Measurements from ENCODE around the gene TMEM132D.

Gene TMEM132D

GRCh38 chr12:129696405-129696804, 207.4 kb downstream of the TMEM132D start:
- TF ChIP-seq, protein P1, sequence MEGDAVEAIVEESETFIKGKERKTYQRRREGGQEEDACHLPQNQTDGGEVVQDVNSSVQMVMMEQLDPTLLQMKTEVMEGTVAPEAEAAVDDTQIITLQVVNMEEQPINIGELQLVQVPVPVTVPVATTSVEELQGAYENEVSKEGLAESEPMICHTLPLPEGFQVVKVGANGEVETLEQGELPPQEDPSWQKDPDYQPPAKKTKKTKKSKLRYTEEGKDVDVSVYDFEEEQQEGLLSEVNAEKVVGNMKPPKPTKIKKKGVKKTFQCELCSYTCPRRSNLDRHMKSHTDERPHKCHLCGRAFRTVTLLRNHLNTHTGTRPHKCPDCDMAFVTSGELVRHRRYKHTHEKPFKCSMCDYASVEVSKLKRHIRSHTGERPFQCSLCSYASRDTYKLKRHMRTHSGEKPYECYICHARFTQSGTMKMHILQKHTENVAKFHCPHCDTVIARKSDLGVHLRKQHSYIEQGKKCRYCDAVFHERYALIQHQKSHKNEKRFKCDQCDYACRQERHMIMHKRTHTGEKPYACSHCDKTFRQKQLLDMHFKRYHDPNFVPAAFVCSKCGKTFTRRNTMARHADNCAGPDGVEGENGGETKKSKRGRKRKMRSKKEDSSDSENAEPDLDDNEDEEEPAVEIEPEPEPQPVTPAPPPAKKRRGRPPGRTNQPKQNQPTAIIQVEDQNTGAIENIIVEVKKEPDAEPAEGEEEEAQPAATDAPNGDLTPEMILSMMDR (IDR thresholded peaks at IDR 0.05; ENCODE audit: unreplicated experiment in 3 of 3), result no peak
- peaks cover 2% of the 10 kb centered on the region for H3K9me3 Mint-ChIP-seq
- peaks cover 16% of the 10 kb centered on the region for H3K4me1 Mint-ChIP-seq
- no peak overlapping the region for H3K27ac Mint-ChIP-seq
- no peak overlapping the region for H3K4me3 Mint-ChIP-seq
- no peaks in the 10 kb centered on the region for H3K27me3 Mint-ChIP-seq (ENCODE audit: low read depth)
- no peaks in the 10 kb centered on the region for H3K36me3 Mint-ChIP-seq (ENCODE audit: low read depth)

DNA sequence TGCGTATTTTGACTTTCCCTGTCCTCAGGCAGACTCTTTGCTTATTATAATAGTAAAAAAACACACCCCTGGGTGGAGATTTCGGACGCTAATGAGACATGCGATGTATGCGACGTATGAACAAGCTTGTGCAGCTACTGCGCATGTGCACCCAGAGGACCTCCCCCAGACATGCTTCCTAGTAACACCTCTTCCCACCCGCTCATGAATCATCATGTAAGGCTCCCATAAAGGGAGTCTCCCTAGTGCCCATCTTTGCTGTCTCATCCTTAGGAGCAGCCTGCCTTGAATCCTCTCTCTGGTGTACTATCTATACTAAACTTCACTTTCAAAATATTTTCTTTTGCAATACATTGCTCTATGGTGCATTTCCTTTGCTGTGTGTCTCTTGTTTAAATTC, 210.1 kb downstream of the TMEM132D start:
- no peaks in the 10 kb centered on the region for H3K27me3 Mint-ChIP-seq (ENCODE audit: low read depth)
- no peaks in the 10 kb centered on the region for H3K36me3 Mint-ChIP-seq (ENCODE audit: low read depth)
- TF ChIP-seq, protein P1 (IDR thresholded peaks at IDR 0.05; ENCODE audit: unreplicated experiment in 3 of 3), result no peak
- H3K4me3 Mint-ChIP-seq, result no peak overlapping the region
- H3K9me3 Mint-ChIP-seq, result peaks cover 3% of the 10 kb centered on the region
- H3K27ac Mint-ChIP-seq, result no peak overlapping the region
- H3K4me1 Mint-ChIP-seq, result peaks cover 9% of the 10 kb centered on the region

DNA sequence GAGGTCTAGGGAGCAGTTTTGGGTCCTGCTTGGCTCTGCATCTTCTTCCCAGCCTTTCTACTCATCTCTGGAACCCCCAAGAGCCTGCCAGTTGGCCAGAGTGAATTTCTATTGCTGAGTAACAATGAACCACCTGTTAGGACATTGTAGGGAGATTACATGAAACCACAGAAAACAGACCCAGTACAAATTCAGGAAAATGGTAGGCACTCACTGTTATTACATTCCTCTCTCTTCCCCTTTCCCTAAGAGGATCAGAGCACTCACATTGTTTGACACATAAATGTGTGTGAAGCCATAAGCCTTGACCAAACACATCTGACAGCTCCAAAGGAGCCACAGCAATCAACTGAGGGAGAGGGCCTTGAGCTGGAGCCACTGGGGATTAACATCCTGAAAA, 216.1 kb downstream of the TMEM132D start:
- peaks cover 16% of the 10 kb centered on the region for H3K9me3 Mint-ChIP-seq
- H3K4me1 Mint-ChIP-seq, result no peaks in the 10 kb centered on the region
- TF ChIP-seq, protein P1 (IDR thresholded peaks at IDR 0.05; ENCODE audit: unreplicated experiment in 3 of 3), result no peak
- H3K36me3 Mint-ChIP-seq (ENCODE audit: low read depth), result no peaks in the 10 kb centered on the region
- H3K27ac Mint-ChIP-seq, result no peak overlapping the region
- H3K4me3 Mint-ChIP-seq, result no peak overlapping the region
- no peaks in the 10 kb centered on the region for H3K27me3 Mint-ChIP-seq (ENCODE audit: low read depth)

DNA sequence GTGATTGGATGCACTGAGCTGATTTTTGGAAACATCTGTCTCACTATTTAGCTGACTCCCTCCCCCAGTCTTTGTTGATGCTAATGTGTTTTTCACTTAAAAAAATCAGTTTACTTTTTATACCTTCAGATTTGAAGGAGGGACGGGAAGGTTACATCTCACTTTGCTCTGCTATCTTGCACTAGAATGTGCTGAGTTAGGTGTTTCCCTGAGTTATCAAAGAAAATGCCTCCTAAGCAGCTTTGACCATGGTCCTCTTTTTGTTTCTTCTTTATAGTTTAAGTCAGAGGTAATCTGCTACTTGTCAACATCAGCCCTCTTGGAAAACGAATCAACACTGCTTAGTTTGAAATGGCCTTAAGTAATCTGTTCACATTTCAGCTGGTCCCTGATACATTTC, 222.0 kb downstream of the TMEM132D start:
- H3K27ac Mint-ChIP-seq, result no peak overlapping the region
- H3K27me3 Mint-ChIP-seq (ENCODE audit: low read depth), result no peaks in the 10 kb centered on the region
- no peak overlapping the region for H3K4me3 Mint-ChIP-seq

GRCh38 chr12:129681151-129681550, 222.7 kb downstream of the TMEM132D start:
- Mint-ChIP-seq H3K4me1 (no peaks in the 10 kb centered on the region), H3K27me3 (ENCODE audit: low read depth) (no peaks in the 10 kb centered on the region), H3K4me3 (no peak overlapping the region), H3K27ac (no peak overlapping the region), H3K36me3 (ENCODE audit: low read depth) (no peaks in the 10 kb centered on the region), H3K9me3 (peaks cover 28% of the 10 kb centered on the region)
- TF ChIP-seq, protein P1 (IDR thresholded peaks at IDR 0.05; ENCODE audit: unreplicated experiment in 3 of 3), result no peak

More for the DNA sequence above, 222.0 kb downstream of the TMEM132D start:
- peaks cover 26% of the 10 kb centered on the region for H3K9me3 Mint-ChIP-seq
- H3K4me1 Mint-ChIP-seq, result no peaks in the 10 kb centered on the region
- no peaks in the 10 kb centered on the region for H3K36me3 Mint-ChIP-seq (ENCODE audit: low read depth)
- TF ChIP-seq, protein P1 (IDR thresholded peaks at IDR 0.05; ENCODE audit: unreplicated experiment in 3 of 3), result no peak

GRCh38 chr12:129676411-129676810, 227.4 kb downstream of the TMEM132D start:
- Mint-ChIP-seq H3K27me3 (ENCODE audit: low read depth) (no peaks in the 10 kb centered on the region), H3K4me1 (no peaks in the 10 kb centered on the region), H3K27ac (no peak overlapping the region), H3K9me3 (peaks cover 12% of the 10 kb centered on the region), H3K4me3 (no peak overlapping the region), H3K36me3 (ENCODE audit: low read depth) (no peaks in the 10 kb centered on the region)
- TF ChIP-seq, protein P1 (IDR thresholded peaks at IDR 0.05; ENCODE audit: unreplicated experiment in 3 of 3), result no peak

Measured in nephron (organoid).